Duodenal mucosa (tissue), 2 donors: Measurements from ENCODE around the gene LRRN4CL.

Experiments used
- H3K27ac ChIP-seq: one replicate; pipeline ENCODE4 v1.7.0; 2013; ENCODE audit warnings: low read depth, low read length
- H3K27me3 ChIP-seq, 2 donors: one replicate each; pipeline ENCODE4 v1.7.0; 2013; ENCODE audit warnings: low read length in 2 of 2, control low read depth in 1 of 2; ENCODE audit not compliant: insufficient read depth in 2 of 2, control insufficient read depth in 1 of 2
- H3K36me3 ChIP-seq, 2 donors: one replicate each; pipeline ENCODE4 v1.7.0; 2013; ENCODE audit warnings: low read length in 2 of 2, control low read depth in 1 of 2; ENCODE audit not compliant: insufficient read depth in 2 of 2, control insufficient read depth in 1 of 2
- H3K4me1 ChIP-seq, 2 donors: one replicate each; pipeline ENCODE4 v1.7.0; 2013; ENCODE audit warnings: low read length in 2 of 2, control low read depth in 1 of 2; ENCODE audit not compliant: insufficient read depth in 2 of 2, control insufficient read depth in 1 of 2
- H3K4me3 ChIP-seq, 2 donors: one replicate each; pipeline ENCODE4 v1.7.0; 2013; ENCODE audit warnings: low read length in 2 of 2, low read depth in 1 of 2
- H3K9ac ChIP-seq, 2 donors: one replicate each; pipeline ENCODE4 v1.7.0; 2013; ENCODE audit warnings: low read length in 2 of 2, low read depth in 1 of 2
- H3K9me3 ChIP-seq, 2 donors: one replicate each; pipeline ENCODE4 v1.7.0; 2013; ENCODE audit warnings: low read length in 2 of 2, control low read depth in 1 of 2; ENCODE audit not compliant: control insufficient read depth in 1 of 2

Gene LRRN4CL

GRCh38 chr11:62725646-62726045, 36.3 kb upstream of the LRRN4CL start:
- Histone ChIP-seq H3K4me3 (peak overlapping the region; percentile 98), H3K9me3 (no peaks in the 10 kb centered on the region), H3K27me3 (no peaks in the 10 kb centered on the region), H3K4me1 (peaks cover 21 to 24% of the 10 kb centered on the region in 2 donors), H3K36me3 (peaks cover 23 to 37% of the 10 kb centered on the region in 2 donors), H3K27ac (no peak overlapping the region), H3K9ac (peak overlapping the region; percentile 95 to 96)

GRCh38 chr11:62724171-62724570, 34.8 kb upstream of the LRRN4CL start:
- no peaks in the 10 kb centered on the region for H3K9me3 ChIP-seq
- peaks cover 35 to 51% of the 10 kb centered on the region in 2 donors for H3K36me3 ChIP-seq
- H3K4me3 ChIP-seq = peak overlapping the region; percentile 98
- peaks cover 11 to 15% of the 10 kb centered on the region in 2 donors for H3K4me1 ChIP-seq
- H3K27ac ChIP-seq = no peak overlapping the region
- H3K9ac ChIP-seq = peak overlapping the region; percentile 95 to 96
- no peaks in the 10 kb centered on the region for H3K27me3 ChIP-seq

- Histone ChIP-seq H3K4me1 (peaks cover 13 to 15% of the 10 kb centered on the region in 2 donors), H3K4me3 (no peak overlapping the region), H3K36me3 (peaks cover 43 to 72% of the 10 kb centered on the region in 2 donors), H3K27ac (no peak overlapping the region), H3K9ac (no peak overlapping the region), H3K9me3 (no peaks in the 10 kb centered on the region), H3K27me3 (no peaks in the 10 kb centered on the region)
These were observed 32.7 kb upstream of the LRRN4CL start for GRCh38 chr11:62721994-62722393.

GRCh38 chr11:62719302-62719978, 30.1 kb upstream of the LRRN4CL start:
- H3K36me3 ChIP-seq = peaks cover 67 to 95% of the 10 kb centered on the region in 2 donors
- H3K27ac ChIP-seq = no peak overlapping the region

GRCh38 chr11:62716816-62717215, 27.5 kb upstream of the LRRN4CL start:
- H3K27ac ChIP-seq = no peak overlapping the region
- no peak overlapping the region for H3K9ac ChIP-seq
- H3K9me3 ChIP-seq = no peaks in the 10 kb centered on the region
- peaks cover 67 to 82% of the 10 kb centered on the region in 2 donors for H3K36me3 ChIP-seq
- no peaks in the 10 kb centered on the region for H3K27me3 ChIP-seq
- no peak overlapping the region for H3K4me3 ChIP-seq
- H3K4me1 ChIP-seq = peaks cover 25 to 37% of the 10 kb centered on the region in 2 donors

More at GRCh38 chr11:62719302-62719978, 30.1 kb upstream of the LRRN4CL start:
- H3K9ac ChIP-seq = no peak overlapping the region
- no peaks in the 10 kb centered on the region for H3K9me3 ChIP-seq
- H3K27me3 ChIP-seq = no peaks in the 10 kb centered on the region
- no peak overlapping the region for H3K4me3 ChIP-seq
- H3K4me1 ChIP-seq = peaks cover 16 to 21% of the 10 kb centered on the region in 2 donors

GRCh38 chr11:62716206-62716605, 26.9 kb upstream of the LRRN4CL start:
- Histone ChIP-seq H3K27me3 (no peaks in the 10 kb centered on the region), H3K9ac (no peak overlapping the region), H3K27ac (no peak overlapping the region), H3K4me3 (no peak overlapping the region), H3K36me3 (peaks cover 65 to 81% of the 10 kb centered on the region in 2 donors), H3K4me1 (peaks cover 25 to 37% of the 10 kb centered on the region in 2 donors), H3K9me3 (no peaks in the 10 kb centered on the region)

- H3K27me3 ChIP-seq = no peaks in the 10 kb centered on the region
- H3K9ac ChIP-seq = no peak overlapping the region
- no peaks in the 10 kb centered on the region for H3K9me3 ChIP-seq
- H3K4me1 ChIP-seq = peaks cover 27 to 40% of the 10 kb centered on the region in 2 donors
- H3K4me3 ChIP-seq = no peak overlapping the region
- peaks cover 64 to 78% of the 10 kb centered on the region in 2 donors for H3K36me3 ChIP-seq
- H3K27ac ChIP-seq = no peak overlapping the region
These were observed 26.1 kb upstream of the LRRN4CL start for GRCh38 chr11:62715150-62716130.

- H3K9ac ChIP-seq = peak overlapping the region; percentile 20 to 26
- no peaks in the 10 kb centered on the region for H3K27me3 ChIP-seq
- peaks cover 41 to 54% of the 10 kb centered on the region in 2 donors for H3K4me1 ChIP-seq
- H3K4me3 ChIP-seq = peak overlapping the region in 1 of 2 donors; percentile 20
- H3K9me3 ChIP-seq = no peaks in the 10 kb centered on the region
- H3K27ac ChIP-seq = peak overlapping the region; percentile 58
- H3K36me3 ChIP-seq = peaks cover 52 to 62% of the 10 kb centered on the region in 2 donors
These were observed 24.0 kb upstream of the LRRN4CL start for GRCh38 chr11:62713343-62713742.

GRCh38 chr11:62712861-62713260, 23.5 kb upstream of the LRRN4CL start:
- peak overlapping the region in 1 of 2 donors; percentile 20 for H3K9ac ChIP-seq
- H3K9me3 ChIP-seq = no peaks in the 10 kb centered on the region
- H3K4me3 ChIP-seq = peak overlapping the region in 1 of 2 donors; percentile 20
- H3K27me3 ChIP-seq = no peaks in the 10 kb centered on the region
- peaks cover 42 to 59% of the 10 kb centered on the region in 2 donors for H3K4me1 ChIP-seq
- H3K27ac ChIP-seq = no peak overlapping the region
- H3K36me3 ChIP-seq = peaks cover 50 to 57% of the 10 kb centered on the region in 2 donors
